Dermis microvascular lymphatic vessel endothelial cell (primary cell): Measurements from ENCODE around the gene SH3D19. TPM values are rescaled to one million over a fixed set of nuclear protein-coding genes. Genes with fewer than 3 reads are reported as not detected.
"Not testable (repeated sequence)": the region's sequence is repeated elsewhere in the genome, so short reads cannot be mapped to it uniquely, and the experiment has no call there.

Experiments used
- DNase-seq, 2 donors: peaks; one replicate each; pipeline versions ENCODE4 v3.0.0 to v3.0.0-alpha.2; 2010; ENCODE audit warnings: low read depth in 2 of 2
- total RNA-seq: library from RNA; depleted of rRNA; stranded (reverse); fragments of >200 nt; gene quantifications from 2 replicates; pipeline ENCODE4 v1.2.1, GENCODE V29; 2014

The SH3D19 gene
- total RNA-seq, 1 donor from 2014 or later, result 32.7 TPM

GRCh38 chr4:151276787-151277562, 48.4 kb downstream of the SH3D19 start, which contains the start of gene PRSS48:
Gene PRSS48, plus strand, starts transcription at chr4:151277161. Its CDS starts 12 bp downstream, at chr4:151277173.
- DNase-seq, result peak; percentile 30 to 69

DNA sequence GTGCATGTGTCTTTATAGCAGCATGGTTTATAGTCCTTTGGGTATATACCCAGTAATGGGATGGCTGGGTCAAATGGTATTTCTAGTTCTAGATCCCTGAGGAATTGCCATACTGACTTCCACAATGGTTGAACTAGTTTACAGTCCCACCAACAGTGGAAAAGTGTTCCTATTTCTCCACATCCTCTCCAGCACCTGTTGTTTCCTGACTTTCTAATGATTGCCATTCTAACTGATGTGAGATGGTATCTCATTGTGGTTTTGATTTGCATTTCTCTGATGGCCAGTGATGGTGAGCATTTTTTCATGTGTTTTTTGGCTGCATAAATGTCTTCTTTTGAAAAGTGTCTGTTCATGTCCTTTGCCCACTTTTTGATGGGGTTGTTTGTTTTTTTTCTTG, 56.5 kb downstream of the SH3D19 start:
- not testable (repeated sequence) for DNase-seq

GRCh38 chr4:151267822-151268535, 57.4 kb downstream of the SH3D19 start:
- no peak for DNase-seq

DNA sequence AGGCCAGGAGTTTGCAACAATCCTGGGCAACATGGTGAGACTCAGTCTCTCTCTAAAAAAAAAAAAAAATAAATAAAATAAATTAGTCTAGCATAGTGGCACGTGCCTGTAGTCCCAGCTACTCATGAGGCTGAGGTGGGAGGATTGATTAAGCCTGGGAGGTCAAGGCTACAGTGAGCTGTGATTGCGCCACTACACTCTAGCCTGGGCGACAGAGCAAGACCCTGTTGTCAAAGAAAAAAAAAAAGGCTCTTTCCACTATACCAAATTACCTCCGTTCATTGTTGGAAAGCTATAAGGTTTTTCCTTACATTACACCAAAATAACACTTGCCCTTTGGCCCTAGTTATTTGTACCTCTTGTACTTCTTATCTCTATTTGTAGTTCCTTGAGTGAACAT, 58.3 kb downstream of the SH3D19 start:
- no peak for DNase-seq

DNA sequence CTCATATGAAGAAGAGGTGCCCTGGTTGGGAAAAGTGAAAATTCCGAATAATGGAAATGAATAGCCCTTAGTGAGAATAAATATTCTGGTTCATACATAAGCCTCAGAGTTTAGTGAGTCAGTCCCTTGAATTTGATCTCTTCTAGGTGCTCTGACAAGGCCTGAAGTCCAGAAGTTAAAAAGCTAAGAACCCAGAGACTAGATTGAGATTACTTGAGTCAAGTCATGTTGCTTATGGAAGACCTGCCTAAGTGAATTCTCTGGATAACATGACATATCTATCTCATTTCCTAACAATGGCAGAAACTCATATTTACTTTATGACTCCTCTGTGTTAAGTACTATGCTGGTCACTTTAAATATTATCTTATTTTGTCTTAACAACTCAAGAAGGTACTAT, 58.9 kb downstream of the SH3D19 start:
- DNase-seq, result peak in 1 of 2 donors; percentile 50

DNA sequence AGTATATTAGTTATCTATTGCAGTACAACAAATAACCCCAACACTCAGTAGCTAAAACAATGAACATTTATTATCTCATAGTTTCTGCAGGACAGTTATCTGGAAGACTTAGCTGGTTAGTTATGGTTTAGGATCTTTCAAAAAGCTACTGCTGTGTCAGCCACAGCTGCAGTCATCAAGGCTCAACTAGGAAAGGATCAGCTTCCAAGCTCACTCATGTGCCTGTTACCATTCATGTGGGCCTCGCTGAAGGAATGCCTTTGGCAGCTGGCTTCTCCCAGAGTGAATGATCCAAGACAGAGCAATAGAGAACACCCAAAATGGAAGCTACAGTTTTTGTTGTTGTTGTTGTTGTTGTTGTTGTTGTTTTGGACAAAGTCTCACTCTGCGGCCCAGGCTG, 62.0 kb downstream of the SH3D19 start:
- no peak for DNase-seq

DNA sequence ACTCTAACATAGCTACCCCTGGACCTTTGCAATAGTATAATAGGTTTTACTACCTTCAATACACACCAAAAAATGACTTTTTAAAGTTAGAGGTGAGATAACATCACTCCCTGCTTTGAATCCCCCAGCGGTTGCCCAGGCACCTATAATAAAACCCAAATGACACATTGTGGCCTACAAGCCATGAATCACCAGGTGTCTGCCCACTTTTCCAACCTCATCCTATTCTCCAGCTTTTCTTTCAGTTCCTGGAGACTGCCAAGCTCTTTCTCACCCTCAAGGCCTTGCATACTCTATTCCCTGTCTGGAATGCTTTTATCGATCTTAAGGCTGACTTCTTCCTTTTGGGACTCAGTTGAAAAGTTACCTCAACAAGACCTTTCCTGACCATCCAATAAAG, 64.9 kb downstream of the SH3D19 start:
- no peak for DNase-seq

DNA sequence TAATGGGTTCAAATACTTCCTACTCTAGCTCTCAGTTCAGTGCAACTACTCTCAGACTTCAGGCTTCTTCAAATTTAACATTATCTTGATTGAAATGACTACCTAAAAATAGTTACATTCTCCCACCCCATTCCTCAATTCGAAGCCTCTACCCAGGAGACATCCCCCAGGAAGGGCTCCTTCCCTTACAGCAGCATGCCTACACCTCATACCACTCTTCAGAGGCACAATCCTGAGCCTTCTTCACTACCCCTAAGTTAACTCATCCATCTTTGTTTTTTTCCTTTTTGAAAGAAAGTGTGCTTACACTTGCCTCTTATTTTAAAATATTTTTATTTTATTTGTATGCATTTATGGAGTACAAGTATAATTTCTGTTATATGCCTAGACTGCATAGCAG, 65.7 kb downstream of the SH3D19 start:
- DNase-seq, result no peak

- DNase-seq, result no peak
These were observed 67.7 kb downstream of the SH3D19 start for GRCh38 chr4:151257704-151258103.

DNA sequence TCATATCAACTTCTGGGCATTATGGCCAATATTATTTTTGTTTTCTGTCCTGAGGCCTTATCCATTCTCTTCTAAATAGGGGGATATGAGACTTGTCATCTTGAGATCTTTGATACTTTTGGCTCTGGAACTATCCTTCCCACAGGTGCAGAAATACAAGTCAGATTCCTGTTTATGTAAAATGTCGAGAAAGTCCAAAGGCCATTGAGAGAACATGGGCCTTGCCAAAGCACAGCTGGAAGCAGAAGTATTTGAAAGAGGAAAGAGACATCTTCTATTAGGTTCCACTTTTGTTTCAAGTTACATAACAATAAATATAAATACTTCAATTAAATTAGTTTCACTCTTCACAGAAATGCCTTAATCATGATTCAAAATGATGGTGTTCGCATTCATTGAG, 69.3 kb downstream of the SH3D19 start:
- peak in 1 of 2 donors; percentile 19 for DNase-seq

DNA sequence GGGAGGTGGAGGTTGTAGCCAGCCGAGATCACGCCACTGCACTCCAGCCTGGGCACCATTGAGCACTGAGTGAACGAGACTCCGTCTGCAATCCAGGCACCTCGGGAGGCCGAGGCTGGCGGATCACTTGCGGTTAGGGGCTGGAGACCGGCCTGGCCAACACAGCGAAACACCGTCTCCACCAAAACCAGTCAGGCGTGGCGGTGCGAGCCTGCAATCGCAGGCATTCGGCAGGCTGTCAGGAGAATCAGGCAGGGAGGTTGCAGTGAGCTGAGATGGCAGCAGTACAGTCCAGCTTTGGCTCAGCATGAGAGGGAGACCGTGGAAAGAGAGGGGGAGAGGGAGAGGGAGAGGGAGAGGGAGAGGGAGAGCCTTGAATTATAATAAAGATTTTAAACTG, 69.7 kb downstream of the SH3D19 start:
- not testable (repeated sequence) for DNase-seq

- DNase-seq, result not testable (repeated sequence)
These were observed 70.2 kb downstream of the SH3D19 start for GRCh38 chr4:151255226-151255625.

- peak; percentile 68 to 81 for DNase-seq
These were observed 73.7 kb downstream of the SH3D19 start for GRCh38 chr4:151251603-151252304.

DNA sequence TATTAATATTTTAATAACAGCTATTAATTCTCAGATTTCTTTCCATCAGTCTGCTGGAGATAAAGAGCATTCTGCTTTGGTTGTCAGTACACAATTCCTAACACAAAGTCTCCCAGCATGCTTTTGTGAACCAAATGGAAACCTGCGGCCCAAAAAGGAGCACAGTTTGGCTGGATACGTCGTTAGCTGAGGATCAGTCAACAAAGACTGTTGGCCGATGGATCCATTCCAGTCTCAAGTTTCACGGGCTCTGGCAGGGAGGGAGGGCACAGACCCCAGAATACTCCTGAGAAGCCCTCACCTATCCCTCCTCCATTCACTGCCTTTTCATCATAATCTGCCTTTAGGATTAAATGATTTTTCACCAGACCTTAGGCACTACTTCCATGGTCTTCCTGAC, 74.7 kb downstream of the SH3D19 start:
- DNase-seq, result no peak

DNA sequence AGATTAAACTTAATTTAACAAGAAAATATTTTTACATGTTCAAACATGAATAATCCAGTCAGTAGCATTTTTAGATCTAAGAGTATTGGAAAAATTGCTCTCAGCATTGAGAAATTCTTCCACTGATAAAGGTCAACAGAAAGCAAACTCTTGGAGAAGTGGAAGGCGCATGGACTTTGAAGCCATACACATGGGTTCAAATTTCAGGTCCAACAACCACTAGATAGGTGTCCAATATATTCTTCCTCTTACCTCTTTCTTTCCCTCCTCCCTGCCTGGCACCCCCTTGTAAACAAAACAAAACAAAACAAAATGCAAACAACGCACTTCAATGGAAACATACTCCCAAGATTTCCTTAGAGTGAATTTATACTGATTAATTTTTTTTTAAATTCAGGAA, 76.9 kb downstream of the SH3D19 start:
- no peak for DNase-seq

DNA sequence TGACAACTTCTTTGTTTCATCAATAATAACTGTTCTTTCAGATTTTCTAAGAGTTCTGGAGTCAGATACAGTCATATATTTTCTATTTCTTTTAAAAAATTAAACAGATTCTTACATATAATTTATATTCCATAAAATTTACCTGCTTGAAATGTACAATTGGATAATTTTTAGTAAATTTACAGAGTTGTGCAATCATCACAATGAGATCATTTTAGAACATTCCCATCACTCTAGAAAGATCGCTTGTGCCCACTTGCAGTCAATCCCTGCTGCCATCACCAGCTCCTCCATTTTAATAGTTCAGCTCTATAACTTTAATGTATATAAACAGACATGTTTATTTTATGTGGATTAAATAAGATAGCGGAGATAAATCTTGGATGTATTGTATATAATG, 78.0 kb downstream of the SH3D19 start:
- no peak for DNase-seq

DNA sequence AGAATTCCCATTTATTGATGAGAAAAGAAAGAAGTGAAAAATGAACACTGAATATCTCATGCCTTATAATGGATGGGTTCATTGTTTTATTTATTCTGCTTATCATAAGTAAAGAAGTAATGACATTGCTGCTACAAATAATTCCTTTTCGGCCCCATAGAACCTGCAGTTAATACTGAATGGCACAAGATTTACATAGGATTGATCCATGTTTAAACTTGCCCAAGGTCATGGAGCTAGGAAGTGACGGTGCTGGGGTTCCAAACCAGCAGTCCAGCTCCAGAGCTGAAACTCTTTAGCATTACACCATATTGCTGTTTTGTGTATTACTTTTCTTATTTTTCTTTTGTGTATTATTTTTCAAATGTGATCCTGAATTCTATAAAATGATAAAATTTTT, 78.7 kb downstream of the SH3D19 start:
- no peak for DNase-seq

DNA sequence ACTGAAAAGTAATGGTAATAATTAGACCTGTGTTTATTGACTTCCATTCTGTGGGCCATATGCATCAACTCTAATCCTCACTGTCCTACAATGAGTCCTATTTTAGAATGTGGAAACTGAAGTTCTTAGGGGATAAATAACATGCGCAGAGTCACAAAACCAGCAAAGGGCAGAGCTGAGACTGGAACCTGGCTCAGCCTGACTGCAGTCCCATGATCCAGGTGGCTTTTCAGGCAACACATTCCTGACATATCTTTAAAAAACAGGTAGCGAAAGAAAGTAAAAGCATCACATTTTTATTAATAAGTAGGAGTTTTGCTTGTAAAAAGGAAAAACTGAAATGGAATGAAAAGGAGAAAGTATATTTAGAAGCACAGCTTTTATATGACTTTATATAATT, 83.1 kb downstream of the SH3D19 start:
- no peak for DNase-seq

DNA sequence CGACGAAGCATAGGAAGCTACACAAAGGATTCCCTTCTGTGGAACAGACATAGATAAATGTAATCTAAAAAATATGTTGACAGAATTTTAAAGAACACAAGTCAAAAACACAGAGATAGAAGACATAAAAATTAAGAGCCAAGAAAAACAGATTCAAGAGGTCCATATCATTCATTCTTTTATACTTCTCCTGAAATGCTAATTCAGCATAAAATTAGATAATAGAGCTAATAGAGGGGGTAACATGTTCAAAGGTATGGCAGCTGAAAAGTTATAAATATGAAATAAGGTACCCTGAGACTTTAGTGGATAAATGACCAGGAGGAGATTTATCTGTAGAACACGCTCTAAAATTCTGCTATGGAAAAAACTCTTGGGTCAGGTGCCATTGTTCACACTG, 85.8 kb downstream of the SH3D19 start:
- no peak for DNase-seq

DNA sequence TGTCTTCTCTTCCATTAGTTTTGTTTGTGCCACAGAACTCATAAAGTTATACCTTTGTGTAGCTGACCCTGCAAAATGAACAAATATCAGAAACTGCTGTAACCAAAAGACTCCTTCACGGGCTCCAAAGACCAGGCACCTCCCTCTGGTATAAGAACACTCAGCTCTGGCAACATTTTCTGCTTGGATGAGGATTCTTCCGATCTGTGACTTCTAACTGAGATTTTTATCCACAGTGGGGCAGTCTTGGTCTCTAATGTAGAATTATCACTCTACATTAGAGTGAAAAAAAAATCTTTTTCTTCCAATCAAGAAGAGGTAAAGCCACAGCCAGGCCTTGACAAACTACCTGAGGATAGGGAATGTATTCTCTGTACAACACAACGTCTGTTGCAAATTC, 86.9 kb downstream of the SH3D19 start:
- peak in 1 of 2 donors; percentile 54 for DNase-seq

DNA sequence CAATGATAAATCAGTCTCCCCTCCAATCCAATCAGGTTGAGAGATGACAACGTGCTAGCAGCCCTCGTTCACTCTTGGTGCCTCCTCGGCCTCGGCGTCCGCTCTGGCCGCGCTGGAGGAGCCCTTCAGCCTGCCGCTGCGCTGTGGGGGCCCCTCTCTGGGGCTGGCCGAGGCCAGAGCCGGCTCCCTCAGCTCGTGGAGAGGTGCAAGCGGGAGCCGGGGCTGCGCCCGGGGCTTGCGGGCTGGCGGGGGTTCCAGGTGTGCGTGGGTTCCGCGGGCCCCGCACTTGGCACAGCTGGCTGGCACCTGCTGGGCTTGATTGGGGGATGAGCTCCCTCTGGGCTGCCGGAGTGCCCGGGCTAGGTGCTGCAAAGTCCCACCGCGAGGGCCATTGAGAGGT, 89.4 kb downstream of the SH3D19 start:
- DNase-seq, result no peak

GRCh38 chr4:151235373-151235772, 90.0 kb downstream of the SH3D19 start:
- DNase-seq, result not testable (repeated sequence)
